ENCODE measurements around the gene PPFIA2.

GRCh38 chr12:81558031-81558430, 201.1 kb downstream of the PPFIA2 start:
- TF ChIP-seq REST (IDR thresholded peaks at IDR 0.05; ENCODE audit: insufficient read depth in 1 of 2, low read depth in 2 of 2, low read length in 2 of 2) = no peak
- no peak for TF ChIP-seq POLR2AphosphoS5 (IDR thresholded peaks at IDR 0.05; ENCODE audit: low read depth, low read length)
- TF ChIP-seq SIN3A (IDR thresholded peaks at IDR 0.05; ENCODE audit: borderline replicate concordance, insufficient read depth, low read length) = no peak
- no peak for TF ChIP-seq TAF1 (IDR thresholded peaks at IDR 0.05; ENCODE audit: borderline replicate concordance, insufficient read depth, low read length)
